OCI-LY1 (cell line): ENCODE data around the gene TMEM109.

Experiments
- H2AFZ ChIP-seq: fragments of 200-600 bp; sonication (generic), shearing (Covaris generic); 2 replicates; pipeline ENCODE4 v1.6.0; 2014; ENCODE audit warnings: antibody characterized with exemption, mild to moderate bottlenecking, low read length
- H3F3A ChIP-seq: fragments of 200-600 bp; sonication (generic), shearing (Covaris generic); 2 replicates; pipeline ENCODE4 v1.6.0; 2014; ENCODE audit warnings: mild to moderate bottlenecking, antibody characterized with exemption, low read length, moderate library complexity; ENCODE audit not compliant: insufficient read depth
- H3K27ac ChIP-seq: fragments of 200-600 bp; sonication (generic); 2 replicates; pipeline ENCODE4 v1.5.1; 2014; ENCODE audit warnings: low read length, mixed run types, mild to moderate bottlenecking, low read depth; ENCODE audit not compliant: poor library complexity, severe bottlenecking
- H3K27me3 ChIP-seq: fragments of 200-600 bp; sonication (generic); 2 replicates; pipeline ENCODE4 v1.6.0; 2014; ENCODE audit warnings: antibody characterized with exemption, mild to moderate bottlenecking, low read length, moderate library complexity; ENCODE audit not compliant: insufficient read depth
- H3K36me3 ChIP-seq: fragments of 200-600 bp; sonication (generic); 2 replicates; pipeline ENCODE4 v1.6.1; 2014; ENCODE audit warnings: mild to moderate bottlenecking, antibody characterized with exemption, low read length, moderate library complexity, mixed read lengths; ENCODE audit not compliant: insufficient read depth
- H3K4me1 ChIP-seq: fragments of 200-600 bp; sonication (generic); 2 replicates; pipeline ENCODE4 v1.5.1; 2014; ENCODE audit warnings: mild to moderate bottlenecking, low read length, moderate library complexity; ENCODE audit not compliant: insufficient read depth, severe bottlenecking
- H3K4me2 ChIP-seq: fragments of 200-600 bp; sonication (generic), shearing (Covaris generic); 2 replicates; pipeline ENCODE4 v1.6.1; 2014; ENCODE audit warnings: low read length
- H3K4me3 ChIP-seq: fragments of 200-600 bp; sonication (generic); 2 replicates; pipeline ENCODE4 v1.5.1; 2014; ENCODE audit warnings: low read length, low read depth, mild to moderate bottlenecking, mixed read lengths; ENCODE audit not compliant: poor library complexity, severe bottlenecking
- H3K79me2 ChIP-seq: fragments of 200-600 bp; shearing (Covaris generic); 2 replicates; pipeline ENCODE4 v1.6.1; 2016; ENCODE audit warnings: mixed run types, low read length, mixed read lengths; ENCODE audit not compliant: insufficient read depth
- H3K9ac ChIP-seq: fragments of 200-600 bp; sonication (generic), shearing (Covaris generic); 2 replicates; pipeline ENCODE4 v1.6.1; 2014; ENCODE audit warnings: mild to moderate bottlenecking, low read length, mixed read lengths
- H3K9me2 ChIP-seq: fragments of 200-600 bp; sonication (generic), shearing (Covaris generic); 2 replicates; pipeline ENCODE4 v1.6.1; 2014; ENCODE audit warnings: low read depth, mild to moderate bottlenecking, low read length, mixed read lengths
- H3K9me3 ChIP-seq: fragments of 200-600 bp; shearing (Covaris generic); 2 replicates; pipeline ENCODE4 v1.6.1; 2014; ENCODE audit warnings: low read length, mixed read lengths
- H4K20me1 ChIP-seq: fragments of 200-600 bp; sonication (generic), shearing (Covaris generic); 2 replicates; pipeline ENCODE4 v1.6.0; 2016; ENCODE audit warnings: mild to moderate bottlenecking, low read length; ENCODE audit not compliant: insufficient read depth
- CTCF ChIP-seq: fragments of 200-600 bp; sonication (generic), shearing (Covaris generic); IDR thresholded peaks from 2 replicates; pipeline ENCODE4 v1.5.1; 2017; ENCODE audit warnings: mild to moderate bottlenecking, antibody characterized with exemption, low read length, moderate library complexity, mixed read lengths
- EZH2 ChIP-seq: fragments of 200-600 bp; sonication (generic), shearing (Covaris generic); IDR thresholded peaks from 2 replicates; pipeline ENCODE4 v1.8.0; 2017; ENCODE audit warnings: borderline replicate concordance, mixed run types, mild to moderate bottlenecking, antibody characterized with exemption, low read length, moderate library complexity, mixed read lengths

TMEM109 gene

GRCh38 chr11:60955571-60955970, 41.6 kb downstream of the TMEM109 start:
- Histone ChIP-seq H2AFZ (no peak overlapping the region), H3K4me3 (no peak overlapping the region), H3K27me3 (peaks cover 4% of the 10 kb centered on the region; the same call in 1 of the 2 replicates), H3F3A (no peaks in the 10 kb centered on the region), H3K4me2 (no peak overlapping the region), H3K79me2 (no peaks in the 10 kb centered on the region), H3K9me3 (no peaks in the 10 kb centered on the region), H3K4me1 (peaks cover 12% of the 10 kb centered on the region), H3K9me2 (no peaks in the 10 kb centered on the region), H3K36me3 (no peaks in the 10 kb centered on the region), H4K20me1 (no peaks in the 10 kb centered on the region), H3K9ac (no peak overlapping the region), H3K27ac (no peak overlapping the region)
- no peak for TF ChIP-seq EZH2
- no peak for TF ChIP-seq CTCF

GRCh38 chr11:60957188-60957587, 43.2 kb downstream of the TMEM109 start:
- Histone ChIP-seq H3K4me3 (no peak overlapping the region), H3F3A (no peaks in the 10 kb centered on the region), H3K9me2 (no peaks in the 10 kb centered on the region), H3K27me3 (peaks cover 4% of the 10 kb centered on the region; the same call in 1 of the 2 replicates), H4K20me1 (no peaks in the 10 kb centered on the region), H2AFZ (no peak overlapping the region), H3K4me2 (no peak overlapping the region), H3K79me2 (no peaks in the 10 kb centered on the region), H3K27ac (no peak overlapping the region), H3K4me1 (peaks cover 3% of the 10 kb centered on the region), H3K9me3 (no peaks in the 10 kb centered on the region), H3K36me3 (no peaks in the 10 kb centered on the region), H3K9ac (no peak overlapping the region)
- TF ChIP-seq CTCF (no peak), EZH2 (no peak)

GRCh38 chr11:60959431-60959830, 45.5 kb downstream of the TMEM109 start:
- H2AFZ ChIP-seq = no peak overlapping the region
- H3K27me3 ChIP-seq = peaks cover 4% of the 10 kb centered on the region; the same call in 1 of the 2 replicates
- no peaks in the 10 kb centered on the region for H3K9me3 ChIP-seq
- H3K36me3 ChIP-seq = no peaks in the 10 kb centered on the region
- no peaks in the 10 kb centered on the region for H3F3A ChIP-seq
- no peak for TF ChIP-seq CTCF
- H3K9me2 ChIP-seq = no peaks in the 10 kb centered on the region
- no peak overlapping the region for H3K4me2 ChIP-seq
- H3K9ac ChIP-seq = no peak overlapping the region
- H3K4me1 ChIP-seq = no peaks in the 10 kb centered on the region
- H3K4me3 ChIP-seq = no peak overlapping the region
- no peak overlapping the region for H3K27ac ChIP-seq
- H4K20me1 ChIP-seq = no peaks in the 10 kb centered on the region
- no peaks in the 10 kb centered on the region for H3K79me2 ChIP-seq
